Prostate gland (tissue), 2 donors: ENCODE results near the gene CAMSAP2.

Source experiments
- CTCF ChIP-seq, 4 experiments: fragments of 200-600 bp in 2 of 4; fragments of 450-650 bp in 2 of 4; sonication (generic) in 2 of 4; IDR thresholded peaks; 1 replicate in 3 of 4; 2 replicates in 1 of 4; pipeline ENCODE4 v1.5.1; 2016 to 2019; ENCODE audit warnings: antibody characterized with exemption in 4 of 4, mild to moderate bottlenecking in 2 of 4, moderate library complexity in 2 of 4
- POLR2A ChIP-seq: fragments of 450-650 bp; IDR thresholded peaks from one replicate; pipeline ENCODE4 v1.6.1; 2016; ENCODE audit warnings: antibody characterized with exemption, mild to moderate bottlenecking

- TF ChIP-seq POLR2A (no peak), CTCF (IDR thresholded peaks at IDR 0.05) (no peak)
These were observed 127.4 kb downstream of the CAMSAP2 start for GRCh38 chr1:200866116-200866515.
